A549 (cell line): ENCODE results near the gene BABAM2.

Source experiments
- CTCF ChIP-seq: fragments of >200 bp; sonication (Bioruptor Twin); formaldehyde crosslinking; IDR thresholded peaks from 3 replicates; pipeline ENCODE4 v1.5.1; 2016
- FOSL2 ChIP-seq, 2 experiments: fragments of 450-650 bp in 1 of 2; fragments of >200 bp in 1 of 2; sonication (Bioruptor Twin) in 1 of 2; formaldehyde crosslinking; IDR thresholded peaks; 2 replicates each; pipeline versions ENCODE4 v1.5.0 to v1.6.1; 2016 to 2020; ENCODE audit warnings: mild to moderate bottlenecking in 1 of 2, moderate library complexity in 1 of 2
- HDAC2 ChIP-seq: fragments of 200-600 bp; sonication (generic); IDR thresholded peaks from 2 replicates; pipeline ENCODE4 v1.6.1; 2016
- HOXB5 ChIP-seq: fragments of 250-450 bp; sonication (Bioruptor Pico); IDR thresholded peaks from 2 replicates; pipeline ENCODE4 v1.5.0; 2020; ENCODE audit warnings: mild to moderate bottlenecking, moderate library complexity
- JUN ChIP-seq, 2 experiments: fragments of >200 bp; sonication (Bioruptor Twin); formaldehyde crosslinking; IDR thresholded peaks; 2 replicates in 1 of 2; 3 replicates in 1 of 2; pipeline ENCODE4 v1.6.1; 2016 to 2017
- POLR2A ChIP-seq: IDR thresholded peaks from 2 replicates; pipeline ENCODE4 v1.6.1; 2012; ENCODE audit warnings: mild to moderate bottlenecking, low read length
- TF ChIP-seq, protein P1 (sequence below): IDR thresholded peaks from 2 replicates; pipeline ENCODE4 v1.6.1; 2012

- no peak for TF ChIP-seq POLR2A
- no peak for TF ChIP-seq CTCF
- TF ChIP-seq HDAC2 = no peak
- TF ChIP-seq JUN (IDR thresholded peaks at IDR 0.05) = no peak
- no peak for TF ChIP-seq HOXB5 (CRISPR knock-in tag)
- TF ChIP-seq FOSL2 (IDR thresholded peaks at IDR 0.05) = no peak
- no peak for TF ChIP-seq FOSL2 (CRISPR knock-in tag; IDR thresholded peaks at IDR 0.05)
- TF ChIP-seq, protein P1, sequence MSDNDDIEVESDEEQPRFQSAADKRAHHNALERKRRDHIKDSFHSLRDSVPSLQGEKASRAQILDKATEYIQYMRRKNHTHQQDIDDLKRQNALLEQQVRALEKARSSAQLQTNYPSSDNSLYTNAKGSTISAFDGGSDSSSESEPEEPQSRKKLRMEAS = no peak
Measured at GRCh38 chr2:28201671-28202180, 311.2 kb downstream of the BABAM2 start.
